Measurements from ENCODE around the gene C4orf50.
"Not testable (repeated sequence)": the region's sequence is repeated elsewhere in the genome, so short reads cannot be mapped to it uniquely, and the experiment has no call there.

The C4orf50 gene

DNA sequence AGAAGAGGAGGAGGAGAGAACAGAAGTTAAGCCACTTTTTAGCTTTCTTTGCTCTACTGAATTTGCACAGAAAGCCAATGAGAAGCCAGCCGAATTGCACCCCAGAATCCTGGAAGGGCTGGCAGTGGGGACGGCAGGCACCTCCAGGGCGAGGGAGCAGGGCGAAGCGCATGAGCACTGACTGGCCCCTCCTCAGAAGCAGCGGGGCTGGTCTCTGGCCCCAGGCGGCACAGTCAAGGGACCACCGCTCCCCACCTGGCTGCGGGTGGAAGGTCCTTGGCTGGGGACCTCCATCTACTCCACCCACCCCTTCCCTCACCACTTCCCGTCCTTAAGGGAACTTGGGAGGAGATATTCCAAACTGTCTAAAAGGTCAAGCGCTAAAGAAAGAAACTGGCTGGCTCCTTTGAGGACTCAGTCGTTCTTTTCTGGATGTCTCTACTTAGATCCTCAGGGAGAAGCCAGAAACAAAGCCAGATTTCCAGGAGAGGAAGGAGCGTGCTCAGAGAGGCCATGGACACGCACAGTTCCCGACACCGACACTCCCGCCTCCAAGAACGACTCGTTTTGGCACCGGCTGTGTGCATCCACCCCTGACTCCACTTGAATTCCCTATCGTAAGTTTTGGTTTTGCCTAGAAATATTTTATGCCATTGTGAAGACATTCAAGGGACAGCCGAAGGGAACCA is 65.8 kb downstream of the C4orf50 start:
- H3K27me3 ChIP-seq (ENCODE audit: control insufficient read depth in 1 of 2, insufficient read depth in 2 of 2, low read length in 2 of 2): peaks cover 0 to 29% of the 10 kb centered on the region in 2 donors
- no peaks in the 10 kb centered on the region for H3K9me3 ChIP-seq (ENCODE audit: low read length)
- no peaks in the 10 kb centered on the region for H3K4me1 ChIP-seq (ENCODE audit: insufficient read depth, low read length)
- H3K27ac ChIP-seq (ENCODE audit: low read depth, low read length): no peak overlapping the region
- H3K4me3 ChIP-seq (ENCODE audit: low read depth in 1 of 2, low read length in 2 of 2): no peak overlapping the region
- H3K9ac ChIP-seq (ENCODE audit: low read length): no peak overlapping the region
- H3K36me3 ChIP-seq (ENCODE audit: insufficient read depth, low read length): no peaks in the 10 kb centered on the region

DNA sequence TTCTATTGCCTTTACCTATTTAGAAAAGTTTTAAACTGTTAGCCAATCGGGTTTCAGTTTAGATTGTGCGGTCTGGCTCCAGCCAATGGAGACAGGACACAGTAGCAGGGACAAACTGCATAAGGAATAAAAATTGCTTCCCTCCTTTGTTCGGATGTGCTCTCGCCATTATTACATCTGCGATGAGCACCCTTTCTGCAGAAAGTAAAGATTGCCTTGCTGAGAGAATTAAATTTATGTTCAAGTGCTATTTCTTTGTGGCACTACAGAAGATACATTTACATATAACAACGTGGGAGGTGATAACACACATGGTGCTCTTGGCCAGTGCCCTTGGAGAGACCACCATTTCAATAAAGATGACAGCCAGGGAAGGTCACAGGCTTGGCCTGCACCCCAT is 71.6 kb downstream of the C4orf50 start:
- not testable (repeated sequence) for H3K36me3 ChIP-seq (ENCODE audit: insufficient read depth, low read length); H3K4me1 ChIP-seq (ENCODE audit: insufficient read depth, low read length); H3K9me3 ChIP-seq (ENCODE audit: low read length); H3K27ac ChIP-seq (ENCODE audit: low read depth, low read length); H3K9ac ChIP-seq (ENCODE audit: low read length); H3K27me3 ChIP-seq (ENCODE audit: control insufficient read depth in 1 of 2, insufficient read depth in 2 of 2, low read length in 2 of 2); H3K4me3 ChIP-seq (ENCODE audit: low read depth in 1 of 2, low read length in 2 of 2)

DNA sequence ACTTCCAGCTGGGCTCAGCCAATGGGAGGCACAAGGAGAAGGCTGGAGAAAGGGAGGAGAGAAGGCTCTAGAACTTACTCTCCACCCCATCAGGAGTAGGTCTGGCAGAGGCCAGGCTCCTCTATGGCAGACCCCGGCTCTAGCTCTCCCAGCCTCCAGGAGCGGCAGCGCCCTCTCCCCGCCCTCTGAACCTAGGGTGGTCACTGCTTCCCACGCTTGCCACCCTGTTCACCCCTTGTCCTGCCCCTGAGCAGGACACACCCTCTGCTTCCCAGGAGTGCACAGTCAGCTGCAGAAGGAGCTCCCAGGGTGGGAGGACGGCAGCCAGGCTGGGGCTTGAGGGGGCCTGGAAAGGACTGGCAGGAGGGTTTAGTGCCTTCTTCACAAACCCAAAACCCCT is 72.3 kb downstream of the C4orf50 start:
- Histone ChIP-seq H3K9me3 (ENCODE audit: low read length) (no peaks in the 10 kb centered on the region), H3K4me1 (ENCODE audit: insufficient read depth, low read length) (no peaks in the 10 kb centered on the region), H3K4me3 (ENCODE audit: low read depth in 1 of 2, low read length in 2 of 2) (no peak overlapping the region), H3K27me3 (ENCODE audit: control insufficient read depth in 1 of 2, insufficient read depth in 2 of 2, low read length in 2 of 2) (peaks cover 0 to 5% of the 10 kb centered on the region in 2 donors), H3K27ac (ENCODE audit: low read depth, low read length) (no peak overlapping the region), H3K36me3 (ENCODE audit: insufficient read depth, low read length) (no peaks in the 10 kb centered on the region), H3K9ac (ENCODE audit: low read length) (no peak overlapping the region)

DNA sequence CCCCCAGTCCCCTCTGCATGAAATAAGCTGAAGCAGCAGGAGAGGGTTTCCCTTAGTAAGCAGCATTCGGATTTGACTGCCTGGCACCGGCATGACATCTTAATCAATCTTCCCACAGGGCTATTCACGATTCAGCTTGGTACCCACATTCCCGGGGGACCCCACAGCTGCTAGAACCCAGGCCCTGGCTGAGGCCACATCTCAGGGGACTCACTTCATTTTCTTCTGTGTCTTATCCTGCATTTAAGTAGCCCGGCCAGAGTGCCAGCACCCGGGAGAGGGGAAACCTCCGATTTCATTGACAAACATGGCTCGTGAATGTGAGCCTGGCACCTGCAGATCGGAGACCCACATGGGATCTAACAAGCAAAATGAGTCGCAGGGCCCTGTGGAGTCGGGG is 73.1 kb downstream of the C4orf50 start:
- Histone ChIP-seq H3K4me1 (ENCODE audit: insufficient read depth, low read length) (no peaks in the 10 kb centered on the region), H3K36me3 (ENCODE audit: insufficient read depth, low read length) (no peaks in the 10 kb centered on the region), H3K9ac (ENCODE audit: low read length) (no peak overlapping the region), H3K4me3 (ENCODE audit: low read depth in 1 of 2, low read length in 2 of 2) (no peak overlapping the region), H3K27me3 (ENCODE audit: control insufficient read depth in 1 of 2, insufficient read depth in 2 of 2, low read length in 2 of 2) (peaks cover 0 to 5% of the 10 kb centered on the region in 2 donors), H3K27ac (ENCODE audit: low read depth, low read length) (no peak overlapping the region), H3K9me3 (ENCODE audit: low read length) (no peaks in the 10 kb centered on the region)

DNA sequence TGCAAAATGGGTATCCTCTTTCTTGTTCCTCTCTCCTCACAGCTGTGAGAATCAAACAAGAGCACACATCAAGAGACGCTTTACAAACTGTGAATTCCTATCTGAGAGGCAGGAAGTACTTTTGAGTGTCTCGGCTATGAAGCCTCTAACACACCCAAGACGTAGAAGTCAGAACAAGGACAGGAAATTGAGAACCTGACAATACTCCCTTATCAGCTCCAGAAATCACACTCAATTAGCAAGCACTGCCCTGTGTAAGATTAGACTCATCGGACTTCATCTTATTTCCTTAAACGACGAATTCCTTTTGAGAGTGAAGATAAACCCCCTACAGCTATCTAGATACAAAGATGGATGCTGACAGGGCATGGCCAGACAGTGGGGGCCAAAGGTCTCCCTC is 74.7 kb downstream of the C4orf50 start:
- no peaks in the 10 kb centered on the region for H3K4me1 ChIP-seq (ENCODE audit: insufficient read depth, low read length)

DNA sequence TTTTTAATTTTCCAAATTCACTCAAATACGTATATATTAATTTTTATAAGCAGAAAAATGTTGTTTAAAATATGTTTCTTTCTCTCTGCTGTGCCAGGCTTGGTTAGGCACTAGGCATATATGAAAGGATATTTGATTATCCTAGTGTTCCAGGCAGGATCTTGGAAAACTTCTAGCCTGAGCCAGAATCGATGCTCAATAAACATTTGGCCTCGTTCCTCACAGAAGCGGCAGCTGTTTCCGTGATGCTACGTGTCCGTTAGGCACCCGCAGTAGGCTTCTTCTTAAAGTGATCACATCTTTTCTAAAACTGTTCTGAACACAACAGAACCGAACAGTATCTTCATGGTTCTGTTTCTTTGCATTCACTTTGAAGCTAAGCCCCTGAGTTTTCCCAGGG is 75.3 kb downstream of the C4orf50 start:
- no peak overlapping the region for H3K4me3 ChIP-seq (ENCODE audit: low read depth in 1 of 2, low read length in 2 of 2)
- H3K27me3 ChIP-seq (ENCODE audit: control insufficient read depth in 1 of 2, insufficient read depth in 2 of 2, low read length in 2 of 2): peaks cover 0 to 5% of the 10 kb centered on the region in 2 donors
- no peaks in the 10 kb centered on the region for H3K36me3 ChIP-seq (ENCODE audit: insufficient read depth, low read length)
- H3K9ac ChIP-seq (ENCODE audit: low read length): no peak overlapping the region
- no peak overlapping the region for H3K27ac ChIP-seq (ENCODE audit: low read depth, low read length)
- H3K9me3 ChIP-seq (ENCODE audit: low read length): no peaks in the 10 kb centered on the region
- H3K4me1 ChIP-seq (ENCODE audit: insufficient read depth, low read length): no peaks in the 10 kb centered on the region

More for the DNA sequence above, 74.7 kb downstream of the C4orf50 start:
- H3K9ac ChIP-seq (ENCODE audit: low read length): no peak overlapping the region
- no peak overlapping the region for H3K27ac ChIP-seq (ENCODE audit: low read depth, low read length)
- peaks cover 0 to 5% of the 10 kb centered on the region in 2 donors for H3K27me3 ChIP-seq (ENCODE audit: control insufficient read depth in 1 of 2, insufficient read depth in 2 of 2, low read length in 2 of 2)
- H3K4me3 ChIP-seq (ENCODE audit: low read depth in 1 of 2, low read length in 2 of 2): no peak overlapping the region
- no peaks in the 10 kb centered on the region for H3K9me3 ChIP-seq (ENCODE audit: low read length)
- H3K36me3 ChIP-seq (ENCODE audit: insufficient read depth, low read length): no peaks in the 10 kb centered on the region

DNA sequence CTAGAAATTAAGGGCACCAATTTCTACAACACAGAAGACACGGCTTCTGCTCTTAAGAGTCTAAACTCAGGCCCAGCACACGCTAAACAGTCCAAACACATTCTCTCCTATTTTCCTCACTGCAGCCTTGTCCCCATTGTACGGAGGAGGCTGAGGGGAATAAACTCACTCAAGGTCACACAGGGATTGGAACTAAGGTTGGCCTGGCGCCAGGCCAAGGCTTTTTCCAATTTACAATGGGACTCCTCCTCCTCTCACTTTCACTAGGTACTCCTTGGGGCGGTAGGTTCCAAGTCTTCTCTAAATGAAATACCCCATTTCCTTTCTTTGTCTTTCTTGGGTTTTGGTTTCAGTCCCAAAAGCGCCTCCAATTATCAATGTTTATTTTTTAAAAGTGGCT is 76.6 kb downstream of the C4orf50 start:
- no peak overlapping the region for H3K4me3 ChIP-seq (ENCODE audit: low read depth in 1 of 2, low read length in 2 of 2)
- no peak overlapping the region for H3K9ac ChIP-seq (ENCODE audit: low read length)
- no peaks in the 10 kb centered on the region for H3K4me1 ChIP-seq (ENCODE audit: insufficient read depth, low read length)
- no peaks in the 10 kb centered on the region for H3K9me3 ChIP-seq (ENCODE audit: low read length)
- H3K27ac ChIP-seq (ENCODE audit: low read depth, low read length): no peak overlapping the region
- H3K36me3 ChIP-seq (ENCODE audit: insufficient read depth, low read length): no peaks in the 10 kb centered on the region
- H3K27me3 ChIP-seq (ENCODE audit: control insufficient read depth in 1 of 2, insufficient read depth in 2 of 2, low read length in 2 of 2): no peaks in the 10 kb centered on the region

DNA sequence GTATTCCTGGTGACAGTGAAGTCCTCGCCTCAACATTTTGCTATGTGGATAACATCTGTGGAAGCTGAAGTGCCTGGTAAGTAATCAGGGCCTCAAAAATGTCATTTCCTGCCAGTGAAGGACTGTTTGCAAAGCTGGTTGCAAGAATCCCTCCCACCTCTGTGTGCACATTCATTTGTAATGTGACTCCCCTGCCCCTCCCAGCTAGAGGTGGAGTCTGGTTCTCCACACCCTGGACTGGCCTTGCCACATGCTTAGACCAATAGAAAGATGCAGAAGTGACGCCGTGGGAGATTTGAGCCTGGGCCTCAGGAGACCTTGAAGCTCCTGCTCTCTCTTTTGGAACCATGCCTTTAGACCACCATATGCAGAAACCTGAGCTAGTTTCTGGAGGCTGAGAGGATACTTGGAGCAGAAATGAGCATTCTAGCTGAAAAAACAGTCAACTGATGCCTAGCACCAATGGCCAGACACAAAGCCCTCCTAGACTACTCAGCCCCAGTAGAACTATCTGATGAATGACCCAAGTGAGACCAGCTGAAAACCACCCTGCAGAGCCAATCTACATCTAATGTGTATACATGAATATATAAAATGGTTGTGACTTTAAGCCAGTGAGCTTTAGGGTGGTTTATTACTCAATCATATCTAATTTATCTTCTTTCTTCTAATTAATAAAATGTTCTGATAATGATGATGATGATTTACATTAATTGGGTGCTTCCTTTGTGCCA is 77.6 kb downstream of the C4orf50 start:
- H3K4me1 ChIP-seq (ENCODE audit: insufficient read depth, low read length): no peaks in the 10 kb centered on the region
- no peak overlapping the region for H3K27ac ChIP-seq (ENCODE audit: low read depth, low read length)
- H3K36me3 ChIP-seq (ENCODE audit: insufficient read depth, low read length): no peaks in the 10 kb centered on the region
- H3K9me3 ChIP-seq (ENCODE audit: low read length): no peaks in the 10 kb centered on the region
- no peaks in the 10 kb centered on the region for H3K27me3 ChIP-seq (ENCODE audit: control insufficient read depth in 1 of 2, insufficient read depth in 2 of 2, low read length in 2 of 2)
- H3K4me3 ChIP-seq (ENCODE audit: low read depth in 1 of 2, low read length in 2 of 2): no peak overlapping the region
- no peak overlapping the region for H3K9ac ChIP-seq (ENCODE audit: low read length)

DNA sequence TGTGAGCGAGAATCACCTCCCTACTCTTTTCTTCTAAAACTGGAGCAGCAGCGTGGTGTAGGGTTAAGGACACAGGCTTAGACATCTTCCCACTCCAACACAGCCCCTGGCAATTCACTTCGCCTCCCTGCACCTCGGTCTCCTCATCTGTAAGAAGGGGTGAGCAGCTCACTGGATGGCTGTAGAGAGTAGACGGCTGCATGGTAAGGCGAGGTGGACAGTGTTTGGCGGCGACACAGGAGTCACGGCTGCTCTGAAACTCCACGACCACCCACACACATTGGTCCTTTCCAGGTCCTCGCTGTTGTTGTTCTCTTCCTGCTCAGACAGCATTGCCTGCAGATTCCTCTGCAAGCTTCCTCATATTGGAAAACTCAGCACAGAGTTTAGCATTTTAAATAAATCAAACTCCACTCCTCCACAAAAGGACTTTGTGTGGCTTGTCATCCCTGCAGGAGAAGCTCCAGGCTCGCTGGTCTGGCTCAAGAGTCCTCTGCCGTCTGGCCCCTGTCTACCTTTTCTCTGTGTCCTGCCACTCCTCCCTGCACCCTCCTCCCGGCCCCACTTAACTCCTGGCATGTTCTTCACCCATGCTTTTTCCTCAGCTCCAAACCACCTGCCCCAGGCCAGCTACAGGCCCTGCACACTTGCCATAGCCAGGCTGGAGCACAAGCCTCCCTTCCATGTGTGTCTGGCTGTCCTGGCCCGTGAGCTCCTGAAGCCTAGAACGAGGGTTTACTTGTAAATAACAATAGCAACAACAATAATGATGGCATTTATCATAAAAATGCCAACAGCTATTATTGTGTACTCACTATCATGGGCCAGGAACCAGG is 84.0 kb downstream of the C4orf50 start:
- no peaks in the 10 kb centered on the region for H3K9me3 ChIP-seq (ENCODE audit: low read length)
- no peak overlapping the region for H3K27ac ChIP-seq (ENCODE audit: low read depth, low read length)
- peaks cover 0 to 29% of the 10 kb centered on the region in 2 donors for H3K27me3 ChIP-seq (ENCODE audit: control insufficient read depth in 1 of 2, insufficient read depth in 2 of 2, low read length in 2 of 2)
- H3K36me3 ChIP-seq (ENCODE audit: insufficient read depth, low read length): no peaks in the 10 kb centered on the region
- no peak overlapping the region for H3K4me3 ChIP-seq (ENCODE audit: low read depth in 1 of 2, low read length in 2 of 2)
- no peaks in the 10 kb centered on the region for H3K4me1 ChIP-seq (ENCODE audit: insufficient read depth, low read length)
- no peak overlapping the region for H3K9ac ChIP-seq (ENCODE audit: low read length)

DNA sequence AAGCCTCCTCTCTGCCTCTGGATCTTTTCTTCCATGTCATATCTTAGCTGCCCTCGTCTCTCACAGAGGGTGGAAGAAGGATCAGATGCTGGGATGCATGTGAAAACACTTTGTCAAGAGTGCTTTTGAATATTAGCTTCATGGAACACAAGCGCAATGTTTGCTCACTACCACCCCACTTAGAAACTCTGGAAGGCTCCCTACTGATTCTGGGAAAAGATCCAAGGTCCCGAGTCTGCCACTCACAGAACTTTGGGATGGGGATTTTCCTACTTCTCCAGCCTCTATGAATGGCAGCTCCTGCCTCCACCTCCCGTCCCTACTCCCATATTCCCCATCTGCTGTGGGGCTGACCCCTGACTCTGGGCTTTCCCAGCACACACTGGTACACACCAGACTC is 85.1 kb downstream of the C4orf50 start:
- Histone ChIP-seq H3K27ac (ENCODE audit: low read depth, low read length) (no peak overlapping the region), H3K4me1 (ENCODE audit: insufficient read depth, low read length) (no peaks in the 10 kb centered on the region), H3K9me3 (ENCODE audit: low read length) (no peaks in the 10 kb centered on the region), H3K9ac (ENCODE audit: low read length) (no peak overlapping the region), H3K27me3 (ENCODE audit: control insufficient read depth in 1 of 2, insufficient read depth in 2 of 2, low read length in 2 of 2) (peaks cover 0 to 29% of the 10 kb centered on the region in 2 donors), H3K4me3 (ENCODE audit: low read depth in 1 of 2, low read length in 2 of 2) (no peak overlapping the region), H3K36me3 (ENCODE audit: insufficient read depth, low read length) (no peaks in the 10 kb centered on the region)

DNA sequence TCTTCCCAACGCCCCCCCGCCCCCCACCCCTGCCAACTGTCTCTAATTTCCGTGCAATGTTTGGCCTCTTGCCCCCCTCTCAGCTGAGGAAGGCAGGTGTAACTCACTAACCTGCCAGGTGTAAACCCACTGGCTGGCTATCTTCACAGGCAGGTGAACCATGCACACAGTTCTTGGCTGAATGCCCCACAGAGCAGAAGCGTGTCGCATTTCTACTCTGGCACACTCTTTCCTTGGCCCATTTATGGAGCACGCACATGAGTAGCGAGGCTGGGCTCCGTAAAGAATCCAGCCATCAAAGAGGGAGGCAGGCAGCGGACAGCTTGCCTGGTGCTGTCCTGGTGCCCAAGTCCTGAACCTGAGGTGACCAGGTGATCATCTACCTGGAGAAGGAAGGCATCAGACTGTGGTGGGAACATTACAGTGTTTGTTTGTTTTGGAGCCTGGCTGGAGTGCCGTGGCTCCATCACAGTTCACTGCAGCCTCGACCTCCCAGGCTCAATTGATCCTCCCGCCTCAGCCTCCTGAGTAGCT is 86.1 kb downstream of the C4orf50 start:
- Histone ChIP-seq H3K4me3 (ENCODE audit: low read depth in 1 of 2, low read length in 2 of 2) (no peak overlapping the region), H3K9ac (ENCODE audit: low read length) (no peak overlapping the region), H3K27ac (ENCODE audit: low read depth, low read length) (no peak overlapping the region), H3K36me3 (ENCODE audit: insufficient read depth, low read length) (no peaks in the 10 kb centered on the region), H3K9me3 (ENCODE audit: low read length) (no peaks in the 10 kb centered on the region), H3K4me1 (ENCODE audit: insufficient read depth, low read length) (no peaks in the 10 kb centered on the region), H3K27me3 (ENCODE audit: control insufficient read depth in 1 of 2, insufficient read depth in 2 of 2, low read length in 2 of 2) (peaks cover 0 to 29% of the 10 kb centered on the region in 2 donors)

Data from muscle layer of colon (tissue), 2 donors.